HCT116 (cell line): ENCODE data around the gene TMEM117. TPM values are rescaled to one million over a fixed set of nuclear protein-coding genes. Genes with fewer than 3 reads are reported as not detected.

Experiments used
- ATAC-seq: fragments of 200-7000 bp; cut with Tn5 transposase; 2 replicates; pipeline ENCODE4 v1.9.1; 2020; ENCODE audit warnings: mild to moderate bottlenecking, moderate library complexity
- BruUV-seq: library from RNA; stranded (reverse); fragments of 400-500 nt; replicated peaks from 2 replicates; lab custom pipeline; 2021; lab: Mats Ljungman, UMichigan
- CTCF ChIA-PET: fragments of 300-600 bp; sonication (Branson Sonifier 250); formaldehyde crosslinking; loops from one replicate; lab custom pipeline; 2021; ENCODE audit warnings: antibody characterized with exemption; lab: Charles Lee
- POLR2A ChIA-PET: fragments of 300-600, 350-600 bp; sonication (Branson Sonifier 250); formaldehyde crosslinking; loops from one replicate; lab custom pipeline; 2021; ENCODE audit warnings: antibody characterized with exemption; lab: Charles Lee
- RAD21 ChIA-PET, 2 experiments: fragments of 300-600 bp; sonication (Branson Sonifier 250); formaldehyde crosslinking; loops; one replicate each; lab custom pipeline; 2023; ENCODE audit warnings: low total read pairs in 2 of 2; ENCODE audit not compliant: uncharacterized antibody in 2 of 2, unreplicated experiment in 2 of 2, low non-redundant PET in 1 of 2; lab: Charles Lee
- DNase-seq: peaks from one replicate; pipeline ENCODE4 v3.0.0-alpha.2; 2010; ENCODE audit warnings: low read depth, low spot score
- H2AFZ ChIP-seq: fragments of 200-600 bp; shearing (Covaris generic), sonication (generic); 2 replicates; pipeline ENCODE4 v1.6.1; 2017; ENCODE audit warnings: low read depth, mixed run types, mixed read lengths, antibody characterized with exemption, low read length; ENCODE audit not compliant: poor library complexity, severe bottlenecking
- H3K27ac ChIP-seq: 2 replicates; pipeline ENCODE4 v1.5.1; 2012; ENCODE audit warnings: low read depth, low read length
- H3K27me3 ChIP-seq: fragments of 200-600 bp; sonication (generic); 2 replicates; pipeline ENCODE4 v1.6.1; 2016; ENCODE audit warnings: mixed run types, low read length, mixed read lengths; ENCODE audit not compliant: insufficient read depth
- H3K36me3 ChIP-seq, 2 experiments: fragments of 200-500 bp in 1 of 2; fragments of 200-600 bp in 1 of 2; sonication (Bioruptor generic) in 1 of 2; sonication (generic) in 1 of 2; 2 replicates each; pipeline versions ENCODE4 v1.5.1 to v1.6.1; 2014 to 2016; ENCODE audit warnings: low read length in 2 of 2, inconsistent platforms in 1 of 2, mixed read lengths in 1 of 2, mixed run types in 1 of 2; ENCODE audit not compliant: insufficient read depth in 2 of 2, control insufficient read depth in 1 of 2
- H3K4me1 ChIP-seq, 2 experiments: fragments of 200-600 bp in 1 of 2; sonication (generic) in 1 of 2; 2 replicates each; pipeline versions ENCODE4 v1.5.1 to v1.6.1; 2012 to 2017; ENCODE audit warnings: low read length in 2 of 2, inconsistent platforms in 1 of 2, mild to moderate bottlenecking in 1 of 2, mixed read lengths in 1 of 2, mixed run types in 1 of 2, moderate library complexity in 1 of 2; ENCODE audit not compliant: insufficient read depth in 2 of 2, control insufficient read depth in 1 of 2
- H3K4me2 ChIP-seq: fragments of 200-600 bp; sonication (generic); 2 replicates; pipeline ENCODE4 v1.6.1; 2017; ENCODE audit warnings: mixed run types, low read length, mixed read lengths
- H3K4me3 ChIP-seq, 2 experiments: fragments of 200-600 bp in 1 of 2; sonication (generic) in 1 of 2; replicated peaks in 1 of 2; 2 replicates each; pipeline ENCODE4 v1.5.1; 2011 to 2016; ENCODE audit warnings: low read length in 2 of 2, control low read depth in 1 of 2, low read depth in 1 of 2, mild to moderate bottlenecking in 1 of 2, mixed read lengths in 1 of 2, mixed run types in 1 of 2
- H3K79me2 ChIP-seq: fragments of 200-600 bp; sonication (generic); 2 replicates; pipeline ENCODE4 v1.6.1; 2017; ENCODE audit warnings: mild to moderate bottlenecking, mixed run types, low read length, moderate library complexity, mixed read lengths; ENCODE audit not compliant: insufficient read depth
- H3K9ac ChIP-seq: fragments of 200-600 bp; sonication (generic); 2 replicates; pipeline ENCODE4 v1.6.1; 2016; ENCODE audit warnings: low read length, mixed read lengths
- H3K9me2 ChIP-seq: fragments of 200-600 bp; sonication (generic), shearing (Covaris generic); 2 replicates; pipeline ENCODE4 v1.6.1; 2017; ENCODE audit warnings: mixed run types, mild to moderate bottlenecking, moderate library complexity; ENCODE audit not compliant: insufficient read depth
- H3K9me3 ChIP-seq, 2 experiments: fragments of 200-500 bp in 1 of 2; fragments of 200-600 bp in 1 of 2; sonication (Bioruptor generic) in 1 of 2; sonication (generic) in 1 of 2; 2 replicates each; pipeline ENCODE4 v1.6.1; 2014 to 2017; ENCODE audit warnings: low read length in 2 of 2, mixed read lengths in 2 of 2, inconsistent platforms in 1 of 2, low read depth in 1 of 2, mild to moderate bottlenecking in 1 of 2, mixed run types in 1 of 2, moderate library complexity in 1 of 2; ENCODE audit not compliant: control insufficient read depth in 1 of 2, insufficient read depth in 1 of 2
- H4K20me1 ChIP-seq: fragments of 200-600 bp; sonication (generic), shearing (Covaris generic); 2 replicates; pipeline ENCODE4 v1.6.1; 2017; ENCODE audit warnings: mixed run types, mild to moderate bottlenecking, moderate library complexity; ENCODE audit not compliant: insufficient read depth
- CBX3 ChIP-seq: IDR thresholded peaks from 2 replicates; pipeline ENCODE4 v1.6.1; 2012; ENCODE audit warnings: low read depth
- CEBPB ChIP-seq: IDR thresholded peaks from 2 replicates; pipeline ENCODE4 v1.6.1; 2012; ENCODE audit warnings: low read depth
- EZH2 ChIP-seq: fragments of 200-600 bp; sonication (generic); IDR thresholded peaks from 2 replicates; pipeline ENCODE4 v1.6.1; 2017; ENCODE audit warnings: antibody characterized with exemption, mixed run types
- MAX ChIP-seq: IDR thresholded peaks from 2 replicates; pipeline ENCODE4 v1.6.1; 2012
- POLR2A ChIP-seq: IDR thresholded peaks from 2 replicates; pipeline ENCODE4 v1.7.0; 2011; ENCODE audit warnings: borderline replicate concordance; ENCODE audit not compliant: insufficient read depth, insufficient read length; ENCODE audit errors: extremely low read depth
- SIN3A ChIP-seq: IDR thresholded peaks from 2 replicates; pipeline ENCODE4 v1.6.1; 2012; ENCODE audit warnings: low read depth
- SP1 ChIP-seq: IDR thresholded peaks from 2 replicates; pipeline ENCODE4 v1.6.1; 2012; ENCODE audit warnings: low read depth
- SRF ChIP-seq: IDR thresholded peaks from 2 replicates; pipeline ENCODE4 v1.6.1; 2012; ENCODE audit warnings: low read depth
- TCF7L2 ChIP-seq: IDR thresholded peaks from 2 replicates; pipeline ENCODE4 v1.7.0; 2011; ENCODE audit warnings: borderline replicate concordance, inconsistent platforms; ENCODE audit not compliant: insufficient read depth, insufficient read length; ENCODE audit errors: extremely low read depth
- ZFX ChIP-seq: fragments of 450-650 bp; IDR thresholded peaks from 2 replicates; pipeline ENCODE4 v1.6.1; 2017
- intact Hi-C: fragments of 100-400 bp; cut with micrococcal nuclease; formaldehyde crosslinking; loops from 2 replicates; pipeline ENCODE4 v1.10.0; 2022
- total RNA-seq: library from RNA; stranded (reverse); gene quantifications from one replicate; pipeline ENCODE4 v1.2.1, GENCODE V29; 2021; ENCODE audit not compliant: unreplicated experiment

Gene TMEM117
- total RNA-seq, 1 experiment from 2014 or later: 3.6 TPM

DNA sequence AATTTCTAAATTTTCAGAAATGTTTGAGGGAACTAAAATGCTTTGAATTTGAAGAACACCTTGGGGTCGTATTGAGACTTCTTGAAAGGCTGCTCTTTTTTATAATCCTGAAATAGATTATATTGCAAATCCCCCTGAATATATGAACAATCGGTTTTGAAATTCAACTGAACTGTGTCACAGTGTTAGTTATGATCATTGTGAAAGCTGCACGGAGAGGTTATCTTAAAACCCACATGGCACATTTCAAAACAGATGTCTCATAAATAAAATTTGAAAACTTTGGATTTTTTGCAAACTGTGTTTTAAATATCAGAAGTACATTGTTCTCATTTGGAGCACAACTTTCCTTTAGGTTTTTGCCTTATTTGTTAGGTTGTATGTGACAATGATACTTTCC lies 218.4 kb downstream of the TMEM117 start:
- H3K4me2 ChIP-seq: no peak overlapping the region
- DNase-seq: no peak
- no peak overlapping the region for H3K9ac ChIP-seq
- POLR2A ChIA-PET: no interaction called here
- RAD21 ChIA-PET: no interaction called here
- no peaks in the 10 kb centered on the region for H3K27me3 ChIP-seq
- TF ChIP-seq SRF: no peak
- CTCF ChIA-PET: no interaction called here
- H3K4me3 ChIP-seq: no peak overlapping the region
- no peaks in the 10 kb centered on the region for H3K9me2 ChIP-seq
- intact Hi-C loops: no loop called here
- no peak overlapping the region for H3K27ac ChIP-seq
- no peak for ATAC-seq
- no TSS peak for BruUV-seq
- no peaks in the 10 kb centered on the region for H4K20me1 ChIP-seq
- H3K4me1 ChIP-seq: no peaks in the 10 kb centered on the region
- H3K9me3 ChIP-seq: no peaks in the 10 kb centered on the region
- no peaks in the 10 kb centered on the region for H3K79me2 ChIP-seq
- no peak overlapping the region for H2AFZ ChIP-seq
- no peaks in the 10 kb centered on the region for H3K36me3 ChIP-seq

GRCh38 chr12:44058366-44058765 lies 222.5 kb downstream of the TMEM117 start:
- ATAC-seq (no peak), DNase-seq (no peak)
- no TSS peak for BruUV-seq
- CTCF ChIA-PET: no interaction called here
- Histone ChIP-seq H3K9ac (no peak overlapping the region), H2AFZ (no peak overlapping the region), H4K20me1 (no peaks in the 10 kb centered on the region), H3K4me3 (no peak overlapping the region), H3K36me3 (no peaks in the 10 kb centered on the region), H3K9me2 (no peaks in the 10 kb centered on the region), H3K79me2 (no peaks in the 10 kb centered on the region), H3K9me3 (no peaks in the 10 kb centered on the region), H3K27me3 (no peaks in the 10 kb centered on the region), H3K27ac (no peak overlapping the region), H3K4me2 (no peak overlapping the region), H3K4me1 (no peaks in the 10 kb centered on the region)
- intact Hi-C loops: no loop called here
- TF ChIP-seq ZFX (no peak), CEBPB (no peak), CBX3 (no peak), POLR2A (no peak), MAX (no peak), SIN3A (no peak), SP1 (no peak), TCF7L2 (no peak), EZH2 (no peak)
- RAD21 ChIA-PET: no interaction called here
- POLR2A ChIA-PET: no interaction called here
